Keratinocyte (primary cell): ENCODE measurements around the gene API5. TPM values are rescaled to one million over a fixed set of nuclear protein-coding genes. Genes with fewer than 3 reads are reported as not detected.
A peak's percentile ranks its signal among the peaks of the same experiment; 100 is the strongest.

ENCODE experiments used
- DNase-seq: peaks from one replicate; pipeline ENCODE4 v3.0.0-alpha.2; 2011; ENCODE audit warnings: low read depth, missing footprints, low spot score
- FAIRE-seq: peaks from 2 replicates; lab custom pipeline; 2011; peaks lifted over from hg19 to GRCh38; lab: Jason Lieb, UNC
- H2AFZ ChIP-seq: 2 replicates; pipeline ENCODE4 v1.6.0; 2012; ENCODE audit warnings: low read length, control low read depth, inconsistent platforms; ENCODE audit not compliant: control insufficient read depth
- H3K27ac ChIP-seq: 2 replicates; pipeline ENCODE4 v1.5.1; 2011; ENCODE audit warnings: low read length; ENCODE audit not compliant: control insufficient read depth, insufficient read depth
- H3K27me3 ChIP-seq: 3 replicates; pipeline ENCODE4 v1.6.0; 2011; ENCODE audit warnings: low read length; ENCODE audit not compliant: control insufficient read depth, insufficient read depth; ENCODE audit errors: extremely low read depth
- H3K36me3 ChIP-seq, 2 experiments: 2 replicates in 1 of 2; 3 replicates in 1 of 2; pipeline ENCODE4 v1.5.1; 2011; ENCODE audit warnings: low read length in 2 of 2, mild to moderate bottlenecking in 1 of 2; ENCODE audit not compliant: control insufficient read depth in 2 of 2, insufficient read depth in 2 of 2; ENCODE audit errors: extremely low read depth in 1 of 2
- H3K4me1 ChIP-seq: 3 replicates; pipeline ENCODE4 v1.5.1; 2011; ENCODE audit warnings: low read length; ENCODE audit not compliant: control insufficient read depth, insufficient read depth; ENCODE audit errors: extremely low read depth
- H3K4me2 ChIP-seq: 3 replicates; pipeline ENCODE4 v1.6.0; 2011; ENCODE audit warnings: low read depth, low read length; ENCODE audit not compliant: control insufficient read depth, insufficient read depth; ENCODE audit errors: extremely low read depth
- H3K4me3 ChIP-seq, 3 experiments: fragments of 200-600 bp in 1 of 3; sonication (generic) in 1 of 3; 2 replicates in 2 of 3; 3 replicates in 1 of 3; pipeline ENCODE4 v1.5.1; 2011 to 2016; ENCODE audit warnings: low read length in 3 of 3, mild to moderate bottlenecking in 3 of 3, control low read depth in 2 of 3, inconsistent platforms in 1 of 3, low read depth in 1 of 3, mixed read lengths in 1 of 3, mixed run types in 1 of 3, moderate library complexity in 1 of 3; ENCODE audit not compliant: control insufficient read depth in 2 of 3, insufficient read depth in 2 of 3; ENCODE audit errors: extremely low read depth in 1 of 3
- H3K79me2 ChIP-seq: 2 replicates; pipeline ENCODE4 v1.6.0; 2012; ENCODE audit warnings: low read length; ENCODE audit not compliant: control insufficient read depth, insufficient read depth
- H3K9ac ChIP-seq: 3 replicates; pipeline ENCODE4 v1.6.0; 2011; ENCODE audit warnings: low read length; ENCODE audit not compliant: control insufficient read depth, insufficient read depth; ENCODE audit errors: extremely low read depth
- H3K9me1 ChIP-seq: 3 replicates; pipeline ENCODE4 v1.6.0; 2011; ENCODE audit warnings: low read length; ENCODE audit not compliant: control insufficient read depth, insufficient read depth; ENCODE audit errors: extremely low read depth
- H3K9me3 ChIP-seq: 2 replicates; pipeline ENCODE4 v1.5.1; 2012; ENCODE audit warnings: low read depth, low read length; ENCODE audit not compliant: control insufficient read depth
- H4K20me1 ChIP-seq: 3 replicates; pipeline ENCODE4 v1.6.0; 2011; ENCODE audit warnings: low read length; ENCODE audit not compliant: control insufficient read depth, insufficient read depth; ENCODE audit errors: extremely low read depth
- CTCF ChIP-seq, 3 experiments: IDR thresholded peaks in 1 of 3; conservative IDR thresholded peaks in 1 of 3; optimal IDR thresholded peaks in 1 of 3; 2 replicates in 2 of 3; 3 replicates in 1 of 3; pipeline versions ENCODE3 to v1.5.1; 2011; ENCODE audit warnings: low read length in 3 of 3, mild to moderate bottlenecking in 3 of 3, moderate library complexity in 2 of 3, control low read depth in 1 of 3, inconsistent platforms in 1 of 3; ENCODE audit not compliant: insufficient read depth in 2 of 3; ENCODE audit errors: extremely low read depth in 1 of 3
- EZH2 ChIP-seq: IDR thresholded peaks from one replicate; pipeline ENCODE4 v1.6.1; 2012; ENCODE audit warnings: inconsistent platforms, mild to moderate bottlenecking, low read length, moderate library complexity
- dilution Hi-C: fragments of 300-500 bp; cut with MboI; formaldehyde crosslinking; loops from one replicate; pipeline ENCODE4 v1.7.0; 2020; ENCODE audit warnings: low sequenced_read_pairs; ENCODE audit not compliant: extremely low pct_ligation_motif_present
- polyA plus RNA-seq, 5 experiments: library from polyadenylated mRNA; depleted of rRNA in 3 of 5; stranded (reverse) in 3 of 5; stranded (forward) in 1 of 5; unstranded in 1 of 5; fragments of >200 nt; gene quantifications; 1 replicate in 1 of 5; 2 replicates in 3 of 5; 3 replicates in 1 of 5; pipeline versions ENCODE4 v1.2.1 to v1.2.3, GENCODE V29; 2011 to 2012; ENCODE audit warnings: missing spikeins in 2 of 5, low read depth in 1 of 5, low replicate concordance in 1 of 5

The API5 gene
- polyA plus RNA-seq, 1 donor (not counting 4 experiments of a cell fraction or from before 2014, with no cell fraction given) = 117 TPM

GRCh38 chr11:43270468-43270867 is 41.3 kb upstream of the API5 start:
- Histone ChIP-seq H3K4me2 (no peak overlapping the region), H3K9me3 (no peaks in the 10 kb centered on the region), H3K79me2 (no peaks in the 10 kb centered on the region), H3K36me3 (no peaks in the 10 kb centered on the region), H3K27me3 (no peaks in the 10 kb centered on the region), H3K9ac (no peak overlapping the region), H3K9me1 (no peaks in the 10 kb centered on the region), H2AFZ (no peak overlapping the region), H3K27ac (no peak overlapping the region), H3K4me3 (no peak overlapping the region), H3K4me1 (no peaks in the 10 kb centered on the region), H4K20me1 (no peaks in the 10 kb centered on the region)
- no peak for TF ChIP-seq CTCF (optimal IDR thresholded peaks at IDR 0.05 in 1 of 3, IDR thresholded peaks at IDR 0.05 in 1 of 3, conservative IDR thresholded peaks at IDR 0.05 in 1 of 3; ENCODE audit: extremely low read depth in 1 of 3, insufficient read depth in 2 of 3, low read length in 3 of 3)
- no peak for TF ChIP-seq EZH2
- dilution Hi-C loops = no loop called here
- no peak for DNase-seq
- FAIRE-seq = no peak

GRCh38 chr11:43278193-43278956 is 33.4 kb upstream of the API5 start:
- Histone ChIP-seq H3K4me1 (no peaks in the 10 kb centered on the region), H3K4me3 (no peak overlapping the region), H3K27ac (no peak overlapping the region), H3K9ac (no peak overlapping the region), H3K9me3 (no peaks in the 10 kb centered on the region), H3K79me2 (no peaks in the 10 kb centered on the region), H3K27me3 (no peaks in the 10 kb centered on the region), H3K9me1 (no peaks in the 10 kb centered on the region), H4K20me1 (no peaks in the 10 kb centered on the region), H2AFZ (no peak overlapping the region), H3K4me2 (no peak overlapping the region), H3K36me3 (no peaks in the 10 kb centered on the region)
- dilution Hi-C loops = no loop called here
- DNase-seq (no peak), FAIRE-seq (no peak)
- TF ChIP-seq CTCF (optimal IDR thresholded peaks at IDR 0.05 in 1 of 3, IDR thresholded peaks at IDR 0.05 in 1 of 3, conservative IDR thresholded peaks at IDR 0.05 in 1 of 3; ENCODE audit: extremely low read depth in 1 of 3, insufficient read depth in 2 of 3, low read length in 3 of 3) = peak in 2 of 3 experiments; percentile 13 to 22
- TF ChIP-seq EZH2 = no peak
